HTR-8/SVneo (cell line): Measurements from ENCODE around the gene POLG.
"Not testable (repeated sequence)": the region's sequence is repeated elsewhere in the genome, so short reads cannot be mapped to it uniquely, and the experiment has no call there.

Experiments
- DNase-seq: peaks from one replicate; pipeline ENCODE4 v3.0.0; 2011; ENCODE audit warnings: low spot score, mixed read lengths; ENCODE audit not compliant: insufficient read length
- FAIRE-seq: peaks from 2 replicates; lab custom pipeline; 2011; peaks lifted over from hg19 to GRCh38; lab: Jason Lieb, UNC

POLG gene

DNA sequence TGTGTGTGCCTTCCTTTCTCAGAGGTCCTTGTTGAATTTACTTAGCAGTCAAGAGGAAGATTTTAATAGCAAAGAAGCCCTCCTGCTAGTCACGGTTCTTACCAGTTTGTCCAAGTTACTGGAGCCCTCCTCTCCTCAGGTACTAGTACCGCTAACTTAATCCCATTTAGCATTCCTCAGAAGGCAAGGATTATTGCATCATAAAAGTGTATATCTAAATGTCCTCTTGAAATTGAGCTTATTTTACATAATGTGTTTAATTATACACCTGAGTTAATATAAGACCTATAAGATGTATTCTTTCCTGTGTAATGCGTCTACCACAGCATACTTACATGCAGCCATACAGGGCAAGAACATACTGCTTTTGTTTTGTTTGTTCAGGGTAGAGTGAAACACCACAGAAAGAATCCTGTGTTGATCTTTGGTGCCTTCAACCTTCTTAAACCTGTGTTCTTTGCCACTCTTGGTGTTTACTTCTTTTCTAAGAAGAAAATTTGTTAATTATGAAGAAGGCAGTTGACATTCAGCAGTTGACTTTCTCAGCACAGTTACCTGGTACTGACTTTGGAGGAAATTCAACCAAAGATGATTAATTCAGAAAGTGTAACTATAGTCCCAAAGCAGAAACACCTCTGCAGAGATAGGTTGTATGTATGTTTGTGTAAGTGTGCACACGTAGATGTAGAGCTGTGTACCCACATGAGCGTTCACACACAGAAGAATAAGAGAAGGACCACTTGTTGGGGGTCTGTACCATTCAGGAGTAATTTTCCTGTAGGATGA is 33.1 kb downstream of the POLG start:
- FAIRE-seq (no peak), DNase-seq (no peak)

DNA sequence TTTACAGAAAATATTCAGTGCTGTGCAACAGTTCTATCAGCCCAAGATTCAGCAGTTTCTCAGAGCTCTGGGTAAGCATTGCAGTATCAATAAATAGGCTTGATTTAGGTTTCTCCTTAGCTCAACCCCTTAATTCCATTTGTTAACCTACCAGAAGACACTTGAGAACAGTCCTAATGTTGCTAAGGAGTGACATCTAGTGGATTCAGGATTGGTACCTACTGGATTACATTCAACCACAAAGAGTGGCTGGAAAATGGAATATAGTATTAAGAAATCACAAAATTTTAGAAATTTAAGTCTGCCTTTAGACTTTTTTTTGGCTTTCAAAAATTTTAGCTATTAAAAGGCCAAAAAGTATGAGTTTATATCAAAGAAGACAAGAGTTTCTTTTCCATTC is 34.7 kb downstream of the POLG start:
- DNase-seq = no peak
- no peak for FAIRE-seq

DNA sequence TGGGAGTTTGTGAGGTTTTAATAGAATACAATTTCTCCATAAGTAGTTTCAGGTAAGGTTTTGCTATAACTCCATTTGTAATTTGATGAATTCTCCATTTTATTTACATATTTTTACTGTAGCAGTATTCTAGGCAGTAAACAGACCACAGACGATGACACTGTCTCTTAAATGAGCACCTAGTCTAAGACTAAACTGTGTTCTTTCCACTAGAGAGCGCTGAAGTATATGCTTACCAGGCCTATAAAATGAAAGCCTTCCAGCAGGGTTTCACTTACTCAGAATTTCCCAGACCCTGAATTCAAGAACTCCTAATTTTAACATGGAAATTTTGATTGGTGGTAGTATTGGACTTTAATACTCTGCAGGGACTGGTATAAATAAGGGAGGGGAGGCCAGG is 41.6 kb downstream of the POLG start:
- no peak for FAIRE-seq
- DNase-seq = no peak

DNA sequence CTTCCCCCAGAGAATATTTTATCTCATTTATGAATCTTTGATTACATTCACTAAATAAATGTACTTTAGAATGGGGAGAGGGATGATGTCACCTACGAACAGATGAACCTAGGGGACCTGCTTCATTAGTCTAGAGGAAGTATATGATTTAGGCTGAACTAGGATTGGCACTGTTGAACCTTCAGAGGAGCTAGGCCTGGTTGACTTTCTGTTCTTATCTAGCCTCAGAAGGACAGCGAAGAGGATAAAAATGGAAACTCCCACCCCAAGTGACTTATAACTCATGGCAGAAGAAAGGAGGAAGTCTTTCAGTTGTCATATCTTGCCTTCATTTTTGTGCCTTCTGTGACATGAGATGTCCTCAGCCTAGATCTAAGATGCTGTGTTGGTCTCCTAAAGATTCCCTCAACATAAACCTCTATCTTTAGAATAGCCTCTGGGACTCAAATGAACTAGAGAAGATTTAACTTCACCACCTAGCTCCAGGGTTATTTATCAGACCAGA is 42.6 kb downstream of the POLG start:
- FAIRE-seq = no peak
- DNase-seq = no peak

DNA sequence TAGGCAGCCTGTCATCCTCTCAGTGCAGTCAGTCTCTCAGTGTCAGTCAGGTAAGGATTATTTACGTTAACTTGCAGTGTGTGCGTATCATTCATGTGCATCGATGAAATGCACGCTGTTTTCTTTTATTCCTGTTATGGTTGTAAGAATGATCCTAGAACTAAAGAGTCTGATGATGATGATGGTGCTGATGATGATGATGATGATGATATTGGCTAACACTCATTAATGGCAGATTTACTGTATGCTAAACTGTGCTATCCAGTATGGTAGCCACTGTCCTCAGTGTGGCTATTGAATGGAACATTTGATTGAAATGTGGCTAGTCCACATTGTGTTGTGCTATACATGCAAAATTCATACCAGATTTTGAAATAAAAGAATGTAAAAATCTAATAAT is 51.4 kb downstream of the POLG start:
- DNase-seq = no peak
- no peak for FAIRE-seq

DNA sequence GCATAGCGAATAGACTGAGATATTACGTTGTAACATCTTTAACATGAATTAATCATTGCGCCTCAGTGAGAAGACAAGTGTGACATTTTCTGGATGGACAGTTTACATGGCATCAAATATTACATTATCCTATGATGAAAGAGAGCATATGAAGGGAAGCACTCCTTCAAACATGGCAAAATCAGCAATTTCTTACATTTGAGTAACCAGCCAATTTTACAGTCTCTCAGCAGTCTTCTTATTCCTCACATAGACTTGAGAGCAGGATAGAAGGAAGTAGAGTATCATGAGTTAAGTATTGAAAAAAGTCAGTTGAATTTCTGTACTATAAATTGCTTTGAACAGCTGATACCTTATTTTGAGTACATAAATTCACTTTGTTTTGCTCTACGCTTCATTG is 52.0 kb downstream of the POLG start:
- no peak for FAIRE-seq
- DNase-seq = no peak

DNA sequence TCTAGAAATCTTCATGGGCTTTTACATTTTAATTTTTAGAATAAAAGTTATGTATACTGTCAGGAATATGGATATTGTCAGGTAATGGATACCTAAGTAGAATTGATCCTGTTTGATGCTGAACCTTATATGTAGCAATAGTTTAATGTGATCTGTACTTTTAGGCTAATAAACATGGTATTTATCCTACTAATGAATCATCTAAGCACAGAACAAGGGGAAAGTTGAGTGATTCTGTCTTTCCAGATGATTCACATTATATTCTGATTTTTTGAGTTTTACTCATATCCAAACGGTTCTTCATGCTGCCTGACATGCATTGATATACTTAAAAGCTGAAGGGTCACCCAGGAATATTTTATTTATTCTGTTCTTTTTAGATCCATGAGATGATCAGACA is 56.3 kb downstream of the POLG start:
- no peak for FAIRE-seq
- no peak for DNase-seq

DNA sequence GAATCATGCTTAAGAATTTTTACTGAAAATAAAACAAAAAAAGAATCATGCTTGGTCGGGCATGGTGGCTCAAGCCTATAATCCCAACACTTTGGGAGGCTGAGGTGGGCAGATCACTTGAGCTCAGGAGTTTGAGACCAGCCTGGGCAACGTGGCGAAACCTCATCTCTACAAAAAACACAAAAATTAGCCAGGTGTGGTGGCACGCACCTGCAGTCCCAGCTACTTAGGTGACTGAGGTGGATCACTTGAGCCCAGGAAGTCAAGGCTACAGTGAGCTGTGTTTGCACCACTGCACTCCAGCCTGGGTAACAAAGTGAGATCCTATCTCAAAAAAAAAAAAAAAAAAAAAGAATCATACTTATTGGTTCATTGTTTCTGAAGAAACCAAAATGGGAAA is 57.3 kb downstream of the POLG start:
- not testable (repeated sequence) for DNase-seq, FAIRE-seq
